CD4-positive, alpha-beta T cell treated with Interleukin-4 for 4 hours (primary cell): ENCODE data around the gene PTPRB.
A peak's percentile ranks its signal among the peaks of the same experiment; 100 is the strongest.

Experiments
- DNase-seq: peaks from one replicate; pipeline ENCODE4 v3.0.0-alpha.2; 2020

PTPRB gene

DNA sequence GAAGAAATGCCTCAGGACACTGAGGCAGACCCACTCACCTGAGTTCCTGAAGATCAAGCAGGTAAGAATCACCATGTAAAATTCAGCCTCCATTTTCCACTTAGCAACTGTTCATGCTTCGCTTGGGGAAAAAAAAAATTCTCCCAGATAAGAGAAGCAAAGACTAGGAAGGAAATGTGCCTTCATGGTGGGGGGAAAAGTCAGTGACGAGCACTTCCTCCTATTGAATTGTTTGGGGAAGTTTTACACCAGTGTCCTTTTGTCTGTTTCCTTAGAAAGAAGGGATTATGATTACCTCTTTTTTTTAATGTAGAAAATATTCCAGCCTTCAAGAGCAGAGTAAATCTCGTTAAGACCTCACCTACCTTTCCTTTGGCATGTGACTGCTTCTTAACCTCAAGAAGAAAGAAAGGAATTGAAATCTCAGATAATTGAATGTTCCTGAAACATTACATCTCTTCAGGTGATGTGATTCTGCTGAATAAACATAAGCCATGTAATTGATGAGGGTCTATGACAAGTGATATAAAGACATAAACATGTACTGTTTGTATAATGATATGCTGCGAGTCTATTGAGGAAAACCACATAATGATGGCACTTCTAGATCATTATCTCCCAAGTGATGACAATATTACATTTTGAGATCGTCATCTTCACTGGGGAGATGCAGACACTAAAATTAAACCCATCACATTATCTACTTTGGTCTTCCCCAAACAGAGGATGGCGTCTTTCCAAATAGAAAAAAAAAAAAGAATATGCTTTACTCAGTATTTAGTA, at the start of gene PTPRB:
Gene PTPRB, minus strand, starts transcription at position 127 of the 783 bp plus-strand sequence. Its CDS starts 34 bp downstream, at position 93.
- DNase-seq: no peak

DNA sequence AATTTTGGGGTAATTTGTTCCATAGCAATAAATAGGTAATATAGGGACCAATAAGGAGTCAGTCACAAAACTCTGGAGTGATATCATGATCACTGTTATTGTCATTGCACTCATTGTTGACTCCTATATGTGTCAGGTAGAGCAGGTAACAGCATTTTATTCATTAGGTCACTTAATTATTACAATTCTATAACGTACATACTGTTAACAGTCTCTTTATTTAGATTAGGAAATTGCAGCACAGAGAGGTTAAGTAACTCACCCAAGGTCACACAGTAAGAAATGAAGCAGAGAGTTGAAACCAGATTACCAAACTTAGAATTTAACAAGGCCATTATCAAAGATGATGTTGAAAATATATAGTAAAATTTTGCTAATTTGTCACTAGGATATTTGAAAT, 49.7 kb upstream of the PTPRB start:
- no peak for DNase-seq

DNA sequence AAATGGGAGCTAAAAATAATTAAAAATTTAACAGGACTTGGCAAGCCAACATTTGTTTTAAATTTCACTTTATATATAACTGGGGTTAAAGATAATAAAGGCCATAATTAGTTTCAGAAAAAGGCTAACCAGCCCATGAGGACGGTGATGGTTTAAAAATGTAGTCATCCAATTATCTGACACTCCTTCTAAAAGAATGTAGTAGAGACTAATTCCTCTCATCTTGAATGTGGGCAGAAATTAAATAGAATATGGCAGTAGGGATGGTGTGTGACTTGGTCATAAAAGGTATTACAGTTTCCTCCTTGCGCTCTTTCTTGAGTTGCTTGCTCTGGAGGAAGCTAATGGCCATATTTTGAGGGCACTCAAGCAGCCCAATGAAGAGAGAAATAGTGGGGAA, 49.1 kb upstream of the PTPRB start:
- no peak for DNase-seq

DNA sequence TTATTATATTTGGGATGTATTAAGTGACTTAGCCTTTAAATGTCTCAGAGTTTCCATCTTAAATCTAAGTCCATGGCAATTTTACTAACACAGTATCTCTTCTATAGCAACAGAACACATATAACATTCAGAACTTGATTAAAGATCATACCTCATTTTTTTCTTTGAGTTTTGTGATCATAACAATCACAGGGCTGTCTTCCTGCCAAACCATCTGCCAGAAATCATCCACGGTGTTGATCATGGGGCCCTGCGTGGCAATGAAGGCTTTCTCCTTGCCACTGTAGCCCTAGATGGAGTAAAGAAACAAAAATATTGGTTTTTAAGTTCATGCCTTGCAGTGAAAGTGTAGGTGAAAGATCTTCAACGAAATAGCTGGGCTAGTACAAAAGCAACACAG, 46.7 kb upstream of the PTPRB start:
- no peak for DNase-seq

- no peak for DNase-seq
Observed at GRCh38 chr12:70671698-70672097, 34.5 kb upstream of the PTPRB start.

- DNase-seq: no peak
Observed at GRCh38 chr12:70670948-70671347, 33.7 kb upstream of the PTPRB start.

GRCh38 chr12:70667253-70667652, 30.0 kb upstream of the PTPRB start:
- no peak for DNase-seq

DNA sequence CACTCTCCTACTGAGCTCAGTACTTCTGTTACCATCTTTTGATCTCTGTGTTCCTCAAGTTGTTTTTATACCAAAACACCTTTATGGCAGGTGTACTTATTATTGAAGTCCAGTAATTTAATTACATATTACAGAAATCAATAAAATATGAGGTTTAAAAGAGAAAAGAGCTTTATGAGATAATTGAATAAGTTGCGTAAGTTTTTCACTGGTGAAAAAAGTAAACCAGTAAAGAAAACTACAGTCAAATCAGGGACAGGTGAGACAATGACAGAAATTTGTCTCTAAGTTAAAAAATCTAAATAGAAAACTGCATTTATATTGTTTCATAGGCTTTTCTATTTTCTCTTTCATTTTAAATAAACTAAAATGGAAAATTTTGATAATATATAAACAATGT, 29.1 kb upstream of the PTPRB start:
- DNase-seq: no peak

DNA sequence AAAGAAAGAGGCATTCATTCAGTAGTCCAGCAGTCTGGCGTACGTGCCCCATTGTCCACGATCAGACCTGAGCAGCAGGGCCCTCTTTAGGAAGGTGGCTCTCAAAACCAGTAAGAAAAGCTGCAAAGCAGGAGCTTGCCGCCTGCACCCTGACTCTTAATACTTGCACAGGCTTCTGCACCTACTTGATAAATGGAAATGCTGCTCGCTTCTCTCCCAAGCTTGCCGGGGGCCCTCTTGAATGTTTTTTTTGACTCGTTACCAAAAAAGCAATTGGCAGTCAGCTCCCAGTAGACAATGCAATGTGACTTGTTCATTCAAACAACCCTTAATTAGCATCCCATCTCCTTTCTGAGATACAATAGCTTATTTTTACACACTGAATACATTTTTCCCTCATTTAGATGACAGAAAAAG, 27.2 kb upstream of the PTPRB start:
- DNase-seq: no peak

GRCh38 chr12:70663838-70664237, 26.6 kb upstream of the PTPRB start:
- DNase-seq: no peak

- DNase-seq: no peak
Observed at GRCh38 chr12:70661466-70662161, 24.4 kb upstream of the PTPRB start.

DNA sequence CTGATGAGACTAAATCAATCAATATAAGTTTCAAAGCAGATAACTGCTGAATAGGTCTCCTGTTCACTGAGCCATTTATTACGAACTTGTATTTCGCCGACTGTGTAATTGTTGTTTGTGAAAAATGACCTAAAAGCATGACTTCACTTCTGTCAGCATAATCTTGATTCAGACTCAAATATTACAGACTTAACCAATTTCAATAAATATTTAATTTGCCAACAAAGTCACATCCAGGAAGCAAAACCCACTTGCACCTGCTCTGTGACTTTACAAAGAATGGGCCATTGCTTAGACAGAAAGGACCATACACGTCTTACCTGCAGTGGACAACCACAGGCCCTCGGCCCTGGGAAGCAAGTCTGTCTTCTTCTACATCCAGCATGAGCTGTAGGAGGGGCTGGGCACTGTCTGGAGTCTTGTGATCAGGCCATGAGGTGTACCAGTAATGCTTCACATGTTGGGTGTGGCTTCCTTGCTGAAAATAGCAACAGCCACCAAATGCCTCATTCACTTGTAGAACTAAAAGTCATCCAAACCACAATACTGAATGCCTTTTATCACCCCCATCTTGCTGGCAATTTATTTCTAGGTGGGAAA, 23.5 kb upstream of the PTPRB start:
- peak; percentile 14 for DNase-seq

DNA sequence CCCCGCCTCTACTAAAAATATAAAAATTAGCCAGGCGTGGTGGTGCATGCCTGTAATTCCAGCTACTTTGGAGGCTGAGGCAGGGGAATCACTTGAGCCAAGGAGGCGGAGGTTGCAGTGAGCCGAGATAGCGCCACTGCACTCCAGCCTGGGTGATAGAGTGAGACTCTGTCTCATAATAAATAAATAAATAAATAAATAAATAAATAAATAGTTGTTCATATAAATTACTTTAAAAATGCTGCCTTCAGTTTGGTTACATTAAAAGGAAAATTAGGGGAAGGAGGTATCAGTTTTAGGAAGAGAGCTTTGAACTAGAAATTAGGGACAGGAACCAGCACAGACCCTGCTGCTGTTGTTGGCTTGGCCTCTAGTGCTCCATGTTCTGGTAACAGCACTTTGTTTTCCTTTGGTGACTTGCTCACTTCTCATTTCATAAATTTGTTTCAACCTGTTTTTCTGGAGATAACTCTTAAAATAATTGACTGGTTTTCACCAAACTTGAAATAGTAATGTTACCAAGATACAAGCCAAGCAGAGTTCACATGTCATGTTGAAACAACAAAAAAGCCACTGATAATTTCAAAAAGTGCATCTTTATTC, 22.9 kb upstream of the PTPRB start:
- no peak for DNase-seq

GRCh38 chr12:70659077-70659606, 21.9 kb upstream of the PTPRB start:
- no peak for DNase-seq

DNA sequence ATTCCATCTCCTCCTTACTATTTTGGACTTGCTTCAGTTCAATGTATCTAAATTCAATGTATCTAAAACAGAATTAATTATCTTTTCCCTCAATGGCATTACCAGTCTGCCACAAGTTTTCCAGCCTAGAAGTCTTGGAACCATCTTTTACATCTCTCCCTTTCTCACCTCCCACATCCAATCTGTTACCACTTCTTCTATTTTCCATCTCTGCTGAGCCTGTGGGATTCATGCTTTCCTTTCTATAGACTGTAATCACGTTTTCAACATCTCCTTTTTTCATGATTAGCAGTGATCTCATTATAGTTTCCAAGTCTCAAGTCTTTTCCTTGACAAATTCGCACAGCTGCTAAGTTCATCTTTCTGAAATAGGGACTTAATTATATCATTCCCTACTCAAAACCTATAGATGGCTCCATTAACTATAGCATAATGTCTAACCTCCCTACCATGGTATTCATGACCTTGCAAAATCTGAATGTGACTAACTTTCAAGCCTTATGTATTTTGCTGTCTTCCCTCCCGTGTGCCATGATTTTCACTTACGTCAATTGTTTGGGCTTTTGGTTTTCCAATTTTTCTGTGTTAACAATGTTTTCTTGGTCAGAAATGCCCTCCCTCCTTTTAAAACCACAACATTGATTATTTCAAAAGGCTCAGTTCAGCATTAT, 20.5 kb upstream of the PTPRB start:
- no peak for DNase-seq

- no peak for DNase-seq
Observed at GRCh38 chr12:70652451-70652850, 15.2 kb upstream of the PTPRB start.

GRCh38 chr12:70648831-70649230, 11.6 kb upstream of the PTPRB start:
- DNase-seq: no peak

GRCh38 chr12:70648191-70648590, 11.0 kb upstream of the PTPRB start:
- no peak for DNase-seq

- DNase-seq: no peak
Observed at GRCh38 chr12:70646850-70647249, 9.6 kb upstream of the PTPRB start.

- DNase-seq: peak; percentile 21
Observed at GRCh38 chr12:70645494-70646317, 8.5 kb upstream of the PTPRB start.

DNA sequence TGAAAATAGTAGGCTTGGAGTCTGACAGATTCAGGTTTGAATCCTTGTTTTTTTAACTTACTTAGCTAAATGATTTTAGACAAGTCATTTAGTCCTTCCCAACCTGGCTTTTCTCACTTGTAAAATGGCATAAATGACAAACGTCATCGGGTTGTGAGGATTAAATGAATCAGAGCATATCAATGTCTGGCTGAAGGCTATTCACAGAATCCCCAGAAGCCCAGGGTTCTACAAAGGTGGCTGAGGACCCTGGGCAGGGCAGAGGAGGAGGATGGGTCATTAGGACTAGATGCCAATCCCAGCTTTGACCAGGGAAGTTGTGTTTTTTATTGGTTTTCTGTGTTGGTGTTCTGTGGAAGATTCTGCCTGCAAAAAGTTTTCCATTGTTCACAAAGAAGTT, 7.6 kb upstream of the PTPRB start:
- DNase-seq: no peak

GRCh38 chr12:70643939-70644338, 6.7 kb upstream of the PTPRB start:
- no peak for DNase-seq
